T47D (cell line): ENCODE results near the gene PDE4D.
"Not testable (repeated sequence)": the region's sequence is repeated elsewhere in the genome, so short reads cannot be mapped to it uniquely, and the experiment has no call there.

Source experiments
- DNase-seq, 2 experiments: peaks; one replicate each; pipeline versions ENCODE4 v3.0.0 to v3.0.0-alpha.2; 2011 to 2012; ENCODE audit warnings: low read depth in 1 of 2, low spot score in 1 of 2
- JUND ChIP-seq: IDR thresholded peaks from 2 replicates; pipeline ENCODE4 v1.6.1; 2012; ENCODE audit warnings: low read depth
- in situ Hi-C: cut with HindIII; loops from 2 replicates; pipeline ENCODE4 v1.10.0; 2016; ENCODE audit warnings: low sequenced_read_pairs, low pct_unique_long_range_greater_than_20kb

PDE4D gene

DNA sequence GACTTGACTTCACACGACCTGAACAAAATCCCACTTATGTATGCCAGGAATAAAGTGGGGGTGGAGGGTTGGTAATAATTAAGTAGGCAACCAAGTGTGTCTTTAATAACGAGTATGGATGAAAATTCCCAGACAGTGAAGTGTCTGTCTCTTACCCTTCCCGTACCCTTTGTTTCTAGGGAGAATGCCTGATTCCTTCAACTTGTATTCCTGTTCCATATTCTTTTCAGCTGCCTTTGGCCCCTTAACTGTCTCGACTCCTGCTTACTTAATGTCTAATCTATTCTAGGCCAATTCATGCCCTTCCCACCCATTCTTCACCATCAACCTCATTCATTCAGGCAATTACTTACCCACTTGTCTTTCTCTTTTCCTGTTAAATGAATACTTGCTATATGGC lies 930.2 kb downstream of the PDE4D start:
- TF ChIP-seq JUND: no peak
- DNase-seq: no peak
- in situ Hi-C loops: no loop called here

GRCh38 chr5:58961631-58962280 lies 931.8 kb downstream of the PDE4D start:
- in situ Hi-C loops: no loop called here
- DNase-seq: no peak

DNA sequence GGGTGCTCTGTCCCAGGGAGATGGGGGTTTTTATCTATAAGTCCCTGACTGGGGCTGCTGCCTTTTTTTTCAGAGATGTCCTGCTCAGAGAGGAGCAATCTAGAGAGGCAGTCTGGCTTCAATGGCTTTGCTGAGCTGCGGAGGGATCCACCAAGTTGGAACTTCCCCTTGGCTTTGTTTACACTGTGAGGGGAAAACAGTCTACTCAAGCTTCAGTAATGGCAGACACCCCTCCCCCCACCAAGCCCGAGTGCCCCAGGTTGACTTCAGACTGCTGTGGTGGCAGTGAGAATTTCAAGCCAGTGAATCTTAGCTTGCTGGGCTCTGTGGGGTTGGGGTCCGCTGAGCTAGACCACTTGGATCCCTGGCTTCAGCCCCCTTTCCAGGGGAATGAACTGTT lies 934.8 kb downstream of the PDE4D start:
- in situ Hi-C loops: no loop called here
- no peak for TF ChIP-seq JUND
- DNase-seq: no peak

More at GRCh38 chr5:58961631-58962280, 931.8 kb downstream of the PDE4D start:
- no peak for TF ChIP-seq JUND

DNA sequence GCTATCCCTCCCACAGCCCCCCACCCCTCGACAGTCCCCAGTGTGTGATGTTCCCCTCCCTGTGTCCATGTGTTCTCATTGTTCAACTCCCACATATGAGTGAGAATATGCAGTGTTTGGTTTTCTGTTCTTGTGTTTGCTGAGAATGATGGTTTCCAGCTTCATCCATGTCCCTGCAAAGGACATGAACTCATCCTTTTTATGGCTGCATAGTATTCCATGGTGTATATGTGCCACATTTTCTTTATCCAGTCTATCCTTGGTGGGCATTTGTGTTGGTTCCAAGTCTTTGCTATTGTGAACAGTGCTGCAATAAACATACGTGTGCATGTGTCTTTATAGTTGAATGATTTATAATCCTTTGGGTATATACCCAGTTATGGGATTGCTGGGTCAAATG lies 940.3 kb downstream of the PDE4D start:
- in situ Hi-C loops, DNase-seq: not testable (repeated sequence)

GRCh38 chr5:58950224-58950623 lies 943.3 kb downstream of the PDE4D start:
- no peak for DNase-seq
- TF ChIP-seq JUND: no peak
- in situ Hi-C loops: no loop called here

- in situ Hi-C loops: no loop called here
- no peak for TF ChIP-seq JUND
Observed at GRCh38 chr5:58946230-58946629, 947.3 kb downstream of the PDE4D start.

GRCh38 chr5:58944221-58944620 lies 949.3 kb downstream of the PDE4D start:
- TF ChIP-seq JUND: no peak
- DNase-seq: no peak
- in situ Hi-C loops: no loop called here

More at GRCh38 chr5:58946230-58946629, 947.3 kb downstream of the PDE4D start:
- no peak for DNase-seq

DNA sequence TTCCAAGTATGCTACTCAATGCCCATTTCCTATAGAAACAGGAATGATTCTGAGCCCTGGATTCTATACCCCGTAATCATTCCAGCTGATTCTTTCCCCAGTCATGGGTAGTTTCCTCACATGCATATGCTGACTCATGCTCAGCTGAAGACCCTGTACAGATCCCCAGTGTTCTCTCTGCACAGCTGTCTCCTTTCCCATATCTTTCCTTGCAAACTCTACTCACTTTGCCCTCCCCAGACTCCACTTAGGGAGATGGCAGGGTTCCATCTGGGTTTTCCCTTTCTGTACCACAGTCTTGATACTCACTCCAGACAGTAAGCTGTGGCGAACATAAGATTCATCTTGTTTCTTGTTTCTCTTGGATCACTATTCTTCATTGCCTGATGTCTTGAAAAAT lies 953.1 kb downstream of the PDE4D start:
- no peak for TF ChIP-seq JUND
- DNase-seq: no peak
- in situ Hi-C loops: no loop called here

GRCh38 chr5:58939664-58940063 lies 953.9 kb downstream of the PDE4D start:
- in situ Hi-C loops: no loop called here
- no peak for TF ChIP-seq JUND
- DNase-seq: no peak

GRCh38 chr5:58938563-58939424 lies 954.7 kb downstream of the PDE4D start:
- in situ Hi-C loops: no loop called here
- TF ChIP-seq JUND: no peak

DNA sequence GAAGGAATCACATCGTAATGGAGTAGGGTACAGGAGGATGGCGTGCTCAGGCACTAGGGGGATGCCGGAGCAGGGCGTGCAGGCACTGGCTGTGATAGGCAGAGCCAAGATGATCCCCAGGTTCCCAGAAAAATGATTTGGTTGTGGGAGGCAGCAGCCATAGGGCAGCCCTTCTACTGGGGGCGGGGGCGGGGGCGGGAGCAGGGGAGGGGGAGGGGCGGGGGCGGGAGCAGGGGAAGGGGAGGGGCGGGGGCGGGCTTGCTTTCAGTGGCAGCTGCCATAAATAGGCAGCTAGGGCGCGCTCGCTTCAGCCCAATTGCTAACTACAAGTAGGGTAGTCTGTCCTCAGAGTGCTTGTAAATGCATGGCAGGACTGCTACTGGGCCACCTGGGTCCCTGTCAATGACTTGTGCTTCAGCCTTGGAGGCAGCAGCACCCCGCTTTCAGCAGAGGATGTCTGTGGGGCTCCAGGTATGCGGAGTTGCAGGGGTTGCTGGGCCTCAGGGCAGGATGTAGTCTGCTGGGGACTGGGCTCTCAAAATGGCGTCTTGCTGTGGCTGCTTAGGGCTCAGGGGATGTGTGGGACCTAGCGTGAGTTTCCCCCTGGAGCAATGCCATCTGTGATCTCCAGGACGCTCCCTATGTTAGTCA lies 956.4 kb downstream of the PDE4D start:
- DNase-seq: no peak
- TF ChIP-seq JUND: no peak
- in situ Hi-C loops: no loop called here

More at GRCh38 chr5:58938563-58939424, 954.7 kb downstream of the PDE4D start:
- DNase-seq: no peak

DNA sequence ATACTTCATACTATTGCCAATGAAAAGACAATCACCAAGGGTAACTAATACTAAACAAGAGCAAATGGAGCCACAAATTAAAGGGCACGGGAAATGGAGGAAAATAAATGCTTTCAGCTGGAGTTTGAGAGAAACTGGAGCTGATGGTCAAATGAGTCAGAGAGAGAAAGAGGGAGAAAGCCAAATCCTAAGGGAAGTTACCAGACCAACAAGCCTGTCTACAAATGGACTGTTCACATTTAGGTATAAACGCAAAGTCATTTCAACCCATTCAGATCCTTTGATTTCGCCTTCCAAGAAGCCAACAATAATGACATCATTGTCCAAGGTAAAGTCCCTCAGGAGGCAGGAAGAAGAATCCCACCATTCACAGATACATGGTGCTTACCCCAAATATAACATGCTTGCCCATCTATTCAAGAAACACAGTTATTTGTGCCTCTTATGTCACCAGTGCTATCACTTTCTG lies 958.9 kb downstream of the PDE4D start:
- in situ Hi-C loops: no loop called here
- TF ChIP-seq JUND: no peak
- DNase-seq: no peak
